Trophoblast cell (in vitro differentiated cells and primary cell): ENCODE results near the gene TCF21.
A peak's percentile ranks its signal among the peaks of the same experiment; 100 is the strongest.

Source experiments
- DNase-seq, 2 donors: peaks; one replicate each; pipeline ENCODE4 v3.0.0-alpha.2; 2016
- H2AFZ ChIP-seq: 2 replicates; pipeline ENCODE4 v1.6.1; 2013; ENCODE audit warnings: low read length, moderate library complexity, mild to moderate bottlenecking; ENCODE audit not compliant: insufficient read depth, poor library complexity
- H2AK5ac ChIP-seq: 2 replicates; pipeline ENCODE4 v1.6.1; 2013; ENCODE audit warnings: mild to moderate bottlenecking, low read length
- H2BK120ac ChIP-seq: 2 replicates; pipeline ENCODE4 v1.6.1; 2013; ENCODE audit warnings: low read length, mild to moderate bottlenecking, moderate library complexity; ENCODE audit not compliant: insufficient read depth, poor library complexity
- H2BK12ac ChIP-seq: 2 replicates; pipeline ENCODE4 v1.6.1; 2013; ENCODE audit warnings: mild to moderate bottlenecking, low read length, moderate library complexity
- H2BK5ac ChIP-seq: 2 replicates; pipeline ENCODE4 v1.6.1; 2013; ENCODE audit warnings: low read length, low read depth, moderate library complexity, mild to moderate bottlenecking; ENCODE audit not compliant: poor library complexity
- H3K14ac ChIP-seq: 2 replicates; pipeline ENCODE4 v1.6.1; 2013; ENCODE audit warnings: mild to moderate bottlenecking, low read length
- H3K18ac ChIP-seq: 2 replicates; pipeline ENCODE4 v1.6.1; 2013; ENCODE audit warnings: mild to moderate bottlenecking, low read length
- H3K23ac ChIP-seq: 2 replicates; pipeline ENCODE4 v1.6.1; 2013; ENCODE audit warnings: low read length
- H3K27ac ChIP-seq: 2 replicates; pipeline ENCODE4 v1.5.1; 2013; ENCODE audit warnings: low read depth, mild to moderate bottlenecking, inconsistent platforms, low read length, moderate library complexity
- H3K27me3 ChIP-seq: 2 replicates; pipeline ENCODE4 v1.6.1; 2013; ENCODE audit warnings: inconsistent platforms, mild to moderate bottlenecking, low read length, moderate library complexity; ENCODE audit not compliant: insufficient read depth
- H3K36me3 ChIP-seq, 2 experiments: 1 replicate in 1 of 2; 2 replicates in 1 of 2; pipeline ENCODE4 v1.6.1; 2013; ENCODE audit warnings: low read length in 2 of 2, mild to moderate bottlenecking in 2 of 2, moderate library complexity in 1 of 2; ENCODE audit not compliant: insufficient read depth in 2 of 2, control insufficient read depth in 1 of 2
- H3K4ac ChIP-seq: 2 replicates; pipeline ENCODE4 v1.6.1; 2013; ENCODE audit warnings: low read depth, mild to moderate bottlenecking, low read length, moderate library complexity
- H3K4me1 ChIP-seq, 2 experiments: 1 replicate in 1 of 2; 2 replicates in 1 of 2; pipeline ENCODE4 v1.6.1; 2013; ENCODE audit warnings: low read length in 2 of 2, mild to moderate bottlenecking in 2 of 2, moderate library complexity in 1 of 2; ENCODE audit not compliant: insufficient read depth in 2 of 2, control insufficient read depth in 1 of 2
- H3K4me2 ChIP-seq: 2 replicates; pipeline ENCODE4 v1.6.1; 2013; ENCODE audit warnings: inconsistent platforms, mild to moderate bottlenecking, low read length, moderate library complexity
- H3K4me3 ChIP-seq: 2 replicates; pipeline ENCODE4 v1.5.1; 2013; ENCODE audit warnings: mild to moderate bottlenecking, low read depth, low read length, inconsistent platforms
- H3K79me1 ChIP-seq: one replicate; pipeline ENCODE4 v1.6.1; 2013; ENCODE audit warnings: low read length
- H3K79me2 ChIP-seq: 2 replicates; pipeline ENCODE4 v1.6.1; 2013; ENCODE audit warnings: low read length, mild to moderate bottlenecking; ENCODE audit not compliant: control insufficient read depth, insufficient read depth, poor library complexity
- H3K9ac ChIP-seq: 2 replicates; pipeline ENCODE4 v1.6.1; 2013; ENCODE audit warnings: mild to moderate bottlenecking, low read length
- H3K9me3 ChIP-seq: 2 replicates; pipeline ENCODE4 v1.6.1; 2013; ENCODE audit warnings: low read depth, mild to moderate bottlenecking, control low read depth, inconsistent platforms, low read length; ENCODE audit not compliant: insufficient read depth
- H4K12ac ChIP-seq: 2 replicates; pipeline ENCODE4 v1.6.1; 2013; ENCODE audit warnings: low read depth, mild to moderate bottlenecking, low read length, moderate library complexity
- H4K8ac ChIP-seq: 2 replicates; pipeline ENCODE4 v1.6.1; 2013; ENCODE audit warnings: low read depth, mild to moderate bottlenecking, low read length, moderate library complexity
- H4K91ac ChIP-seq: one replicate; pipeline ENCODE4 v1.6.1; 2013; ENCODE audit warnings: low read depth, mild to moderate bottlenecking, low read length, moderate library complexity
- WGBS: extraction: QIAGEN DNeasy Blood & Tissue Kit; methylation state at CpG from one replicate; pipeline ENCODE4 v1.1.7; 2013; ENCODE audit warnings: missing lambda C conversion rate; ENCODE audit not compliant: insufficient read length, insufficient coverage; ENCODE audit errors: extremely low coverage; 5-methylcytosine and 5-hydroxymethylcytosine counted together

Gene TCF21

GRCh38 chr6:133880896-133881295 is 8.0 kb upstream of the TCF21 start:
- H4K12ac ChIP-seq, result no peak overlapping the region
- H2AK5ac ChIP-seq, result no peak overlapping the region
- no peaks in the 10 kb centered on the region for H3K79me1 ChIP-seq
- no peak overlapping the region for H3K27ac ChIP-seq
- H4K8ac ChIP-seq, result no peak overlapping the region
- H3K27me3 ChIP-seq, result no peaks in the 10 kb centered on the region
- H3K4me3 ChIP-seq, result no peak overlapping the region
- no peak overlapping the region for H3K23ac ChIP-seq
- no peak overlapping the region for H2BK12ac ChIP-seq
- H3K9ac ChIP-seq, result no peak overlapping the region
- no peak overlapping the region for H2BK5ac ChIP-seq
- H2BK120ac ChIP-seq, result no peak overlapping the region
- H3K36me3 ChIP-seq, result no peaks in the 10 kb centered on the region
- H2AFZ ChIP-seq, result no peak overlapping the region
- no peak overlapping the region for H3K4me2 ChIP-seq
- H3K9me3 ChIP-seq, result no peaks in the 10 kb centered on the region
- no peaks in the 10 kb centered on the region for H3K79me2 ChIP-seq
- H3K4me1 ChIP-seq, result no peaks in the 10 kb centered on the region
- DNase-seq, result peak; percentile 40 to 52
- no CpG with 5 or more reads among the region's 2 CpGs for whole genome bisulfite sequencing
- no peak overlapping the region for H3K18ac ChIP-seq
- no peak overlapping the region for H3K4ac ChIP-seq
- no peak overlapping the region for H4K91ac ChIP-seq
- no peak overlapping the region for H3K14ac ChIP-seq

GRCh38 chr6:133886104-133886775 is 2.7 kb upstream of the TCF21 start:
- H3K4me1 ChIP-seq, result peaks cover 12 to 13% of the 10 kb centered on the region in 2 experiments
- no peak overlapping the region for H3K4ac ChIP-seq
- H3K4me2 ChIP-seq, result no peak overlapping the region
- H2AFZ ChIP-seq, result no peak overlapping the region
- no peak overlapping the region for H3K4me3 ChIP-seq
- no peak overlapping the region for H4K8ac ChIP-seq
- H3K9me3 ChIP-seq, result no peaks in the 10 kb centered on the region
- DNase-seq, result no peak
- no peaks in the 10 kb centered on the region for H3K36me3 ChIP-seq
- H2BK120ac ChIP-seq, result no peak overlapping the region
- H4K12ac ChIP-seq, result no peak overlapping the region
- H3K23ac ChIP-seq, result no peak overlapping the region
- no CpG with 5 or more reads among the region's 2 CpGs for WGBS
- no peak overlapping the region for H2AK5ac ChIP-seq
- H3K27me3 ChIP-seq, result peaks cover 23% of the 10 kb centered on the region
- no peak overlapping the region for H4K91ac ChIP-seq
- no peak overlapping the region for H2BK5ac ChIP-seq
- H3K79me1 ChIP-seq, result no peaks in the 10 kb centered on the region
- no peaks in the 10 kb centered on the region for H3K79me2 ChIP-seq
- H3K9ac ChIP-seq, result no peak overlapping the region
- H3K18ac ChIP-seq, result no peak overlapping the region
- no peak overlapping the region for H3K27ac ChIP-seq
- H2BK12ac ChIP-seq, result no peak overlapping the region
- H3K14ac ChIP-seq, result no peak overlapping the region

GRCh38 chr6:133887156-133887879 is 1.6 kb upstream of the TCF21 start:
- H3K36me3 ChIP-seq, result no peaks in the 10 kb centered on the region
- no peak for DNase-seq
- H3K9me3 ChIP-seq, result no peaks in the 10 kb centered on the region
- H2BK12ac ChIP-seq, result no peak overlapping the region
- no peak overlapping the region for H4K91ac ChIP-seq
- H2BK5ac ChIP-seq, result no peak overlapping the region
- H3K4ac ChIP-seq, result no peak overlapping the region
- no peak overlapping the region for H2AK5ac ChIP-seq
- H3K4me2 ChIP-seq, result no peak overlapping the region
- no peak overlapping the region for H3K9ac ChIP-seq
- no peak overlapping the region for H3K18ac ChIP-seq
- no peak overlapping the region for H4K12ac ChIP-seq
- H3K79me1 ChIP-seq, result no peaks in the 10 kb centered on the region
- H3K79me2 ChIP-seq, result no peaks in the 10 kb centered on the region
- no peak overlapping the region for H3K4me3 ChIP-seq
- H3K23ac ChIP-seq, result no peak overlapping the region
- H3K14ac ChIP-seq, result no peak overlapping the region
- no peak overlapping the region for H2BK120ac ChIP-seq
- no CpG with 5 or more reads among the region's 4 CpGs for WGBS
- no peak overlapping the region for H4K8ac ChIP-seq
- H3K4me1 ChIP-seq, result peaks cover 14 to 16% of the 10 kb centered on the region in 2 experiments
- no peak overlapping the region for H3K27ac ChIP-seq
- no peak overlapping the region for H2AFZ ChIP-seq
- peaks cover 28% of the 10 kb centered on the region for H3K27me3 ChIP-seq

DNA sequence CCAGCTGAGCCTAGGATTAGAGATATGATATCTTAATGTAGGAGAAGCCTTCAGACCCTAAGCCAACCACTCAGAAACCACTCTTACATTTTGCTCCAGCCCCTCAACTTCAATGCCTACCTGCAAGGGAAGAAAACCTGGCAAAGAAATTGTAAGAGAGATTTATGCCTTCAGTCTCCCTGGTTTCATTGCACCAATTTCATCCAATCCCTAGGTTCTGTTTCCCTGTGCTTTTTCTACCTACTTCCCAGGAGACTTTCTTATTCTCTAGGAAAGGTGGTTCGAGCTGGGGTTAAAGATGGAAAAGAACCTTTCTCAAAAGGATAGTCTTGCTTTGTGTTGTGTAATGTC is 1.1 kb upstream of the TCF21 start:
- no peak overlapping the region for H3K14ac ChIP-seq
- peaks cover 14 to 16% of the 10 kb centered on the region in 2 experiments for H3K4me1 ChIP-seq
- H3K36me3 ChIP-seq, result no peaks in the 10 kb centered on the region
- H2BK5ac ChIP-seq, result no peak overlapping the region
- H4K8ac ChIP-seq, result no peak overlapping the region
- no peak overlapping the region for H2AK5ac ChIP-seq
- no peak overlapping the region for H2AFZ ChIP-seq
- DNase-seq, result no peak
- H3K4me3 ChIP-seq, result no peak overlapping the region
- no peak overlapping the region for H3K9ac ChIP-seq
- no peak overlapping the region for H4K12ac ChIP-seq
- H3K23ac ChIP-seq, result no peak overlapping the region
- WGBS, result no CpG with 5 or more reads among the region's 1 CpG
- no peaks in the 10 kb centered on the region for H3K9me3 ChIP-seq
- H3K79me2 ChIP-seq, result no peaks in the 10 kb centered on the region
- no peak overlapping the region for H2BK120ac ChIP-seq
- H3K79me1 ChIP-seq, result no peaks in the 10 kb centered on the region
- H2BK12ac ChIP-seq, result no peak overlapping the region
- H3K27ac ChIP-seq, result no peak overlapping the region
- no peak overlapping the region for H3K4me2 ChIP-seq
- no peak overlapping the region for H3K18ac ChIP-seq
- H3K4ac ChIP-seq, result no peak overlapping the region
- H4K91ac ChIP-seq, result no peak overlapping the region
- peaks cover 34% of the 10 kb centered on the region for H3K27me3 ChIP-seq
